ENCODE measurements around the gene RECQL5.

RECQL5 gene

GRCh38 chr17:75634754-75635609 lies 32.0 kb downstream of the RECQL5 start:
- DNase-seq (ENCODE audit: low spot score), result no peak

GRCh38 chr17:75634376-75634740 lies 32.6 kb downstream of the RECQL5 start:
- DNase-seq (ENCODE audit: low spot score), result no peak
- no peak for FAIRE-seq

More at GRCh38 chr17:75634754-75635609, 32.0 kb downstream of the RECQL5 start:
- FAIRE-seq, result no peak

GRCh38 chr17:75633486-75634375 lies 33.2 kb downstream of the RECQL5 start:
- FAIRE-seq (peak; percentile 56), DNase-seq (ENCODE audit: low spot score) (peak; percentile 85)

- DNase-seq (ENCODE audit: low spot score) (peak; percentile 85), FAIRE-seq (peak; percentile 79)
These were observed 34.0 kb downstream of the RECQL5 start, which contains the start of gene SMIM5 for GRCh38 chr17:75632863-75633485. SMIM5 (plus strand) TSS chr17:75633434; CDS start chr17:75640202, 6,768 bp downstream.

- DNase-seq (ENCODE audit: low spot score) (no peak), FAIRE-seq (no peak)
These were observed 34.5 kb downstream of the RECQL5 start for GRCh38 chr17:75632428-75632827.

DNA sequence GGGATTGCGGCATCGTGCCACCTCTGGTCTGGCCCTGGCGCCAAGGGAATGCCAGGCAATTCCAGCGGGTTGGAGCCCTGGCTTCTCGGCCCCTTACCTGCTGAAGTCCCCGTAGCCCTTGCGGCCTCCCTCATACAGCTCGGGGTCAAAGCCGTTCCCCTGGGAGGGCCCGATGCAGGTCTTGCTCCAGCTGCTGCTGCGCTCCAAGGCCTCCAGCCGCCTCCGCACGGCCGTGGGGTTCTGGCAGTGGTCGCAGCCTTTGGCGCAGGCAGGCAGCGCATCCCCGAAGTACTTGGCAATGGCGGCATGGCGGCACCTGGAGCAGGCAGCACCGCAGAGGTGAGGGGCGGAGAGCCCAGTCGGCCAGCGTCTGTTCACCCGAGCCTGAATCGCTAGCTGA lies 35.6 kb downstream of the RECQL5 start:
- DNase-seq (ENCODE audit: low spot score), result no peak
- FAIRE-seq, result no peak

DNA sequence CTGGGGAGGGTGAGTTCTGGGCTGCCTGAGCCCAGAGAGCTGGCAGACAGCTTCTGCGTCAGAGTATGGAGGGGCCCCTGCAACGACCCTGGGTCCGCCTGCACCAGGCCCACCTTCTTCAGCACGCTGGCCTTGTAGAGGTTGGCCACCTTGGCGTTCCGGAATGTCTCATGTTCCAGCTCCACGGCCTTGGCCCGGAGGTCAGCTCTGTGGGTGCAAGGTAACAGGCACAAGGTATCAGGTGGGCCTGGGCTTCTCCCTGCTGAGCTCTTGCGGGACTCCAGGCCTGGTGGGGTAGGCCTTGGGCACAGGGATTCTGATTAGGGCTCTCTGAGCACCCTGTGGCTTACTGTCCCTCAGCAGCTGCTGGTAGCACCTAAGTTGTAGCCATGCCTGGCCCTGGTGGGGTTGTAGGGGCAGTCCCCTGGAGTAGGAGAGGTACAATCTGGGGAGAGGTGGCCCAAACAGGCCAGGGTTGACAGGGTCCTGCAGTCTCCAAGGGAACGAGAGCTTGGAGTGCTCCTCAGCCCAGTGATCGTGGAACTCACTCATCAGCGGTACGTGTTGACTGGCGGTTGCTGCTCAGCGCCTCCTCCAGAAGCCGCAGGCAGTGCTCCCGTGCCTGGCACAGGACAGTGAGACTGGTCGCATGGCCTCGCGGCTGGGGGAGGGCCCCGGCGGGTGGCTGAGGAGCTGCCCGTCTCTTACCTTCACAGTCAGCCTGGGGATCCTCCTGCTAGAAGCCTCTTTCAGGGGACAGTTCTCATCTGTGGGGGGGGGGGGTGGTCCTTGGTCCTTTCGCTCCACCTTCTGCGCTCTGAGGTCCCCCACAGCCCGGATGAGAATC lies 36.7 kb downstream of the RECQL5 start:
- FAIRE-seq (no peak), DNase-seq (ENCODE audit: low spot score) (no peak)

DNA sequence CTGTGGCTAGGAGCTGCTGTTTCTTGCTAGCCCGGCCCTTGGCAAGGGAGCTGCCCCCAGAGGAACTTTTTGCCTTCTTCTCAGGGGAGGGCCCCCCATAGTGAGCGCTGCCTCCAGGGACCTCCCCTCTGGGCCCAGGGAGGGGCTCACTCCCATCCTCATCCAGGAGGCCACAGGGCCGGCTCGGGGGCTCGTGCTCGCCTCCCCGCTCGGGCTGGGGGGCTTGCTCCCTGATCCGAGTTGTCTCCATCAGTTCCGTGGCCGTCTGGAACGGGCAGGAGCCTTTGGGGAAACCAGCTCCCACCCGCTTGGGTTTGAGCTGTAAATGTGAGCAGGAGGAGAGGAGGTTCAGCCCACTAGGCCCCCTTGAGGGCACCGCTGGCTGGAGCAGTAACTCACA lies 37.8 kb downstream of the RECQL5 start:
- DNase-seq (ENCODE audit: low spot score) (no peak), FAIRE-seq (no peak)

- DNase-seq (ENCODE audit: low spot score), result no peak
- FAIRE-seq, result no peak
These were observed 38.5 kb downstream of the RECQL5 start for GRCh38 chr17:75628425-75628824.

GRCh38 chr17:75627094-75627493 lies 39.9 kb downstream of the RECQL5 start:
- DNase-seq (ENCODE audit: low spot score), result no peak
- no peak for FAIRE-seq

DNA sequence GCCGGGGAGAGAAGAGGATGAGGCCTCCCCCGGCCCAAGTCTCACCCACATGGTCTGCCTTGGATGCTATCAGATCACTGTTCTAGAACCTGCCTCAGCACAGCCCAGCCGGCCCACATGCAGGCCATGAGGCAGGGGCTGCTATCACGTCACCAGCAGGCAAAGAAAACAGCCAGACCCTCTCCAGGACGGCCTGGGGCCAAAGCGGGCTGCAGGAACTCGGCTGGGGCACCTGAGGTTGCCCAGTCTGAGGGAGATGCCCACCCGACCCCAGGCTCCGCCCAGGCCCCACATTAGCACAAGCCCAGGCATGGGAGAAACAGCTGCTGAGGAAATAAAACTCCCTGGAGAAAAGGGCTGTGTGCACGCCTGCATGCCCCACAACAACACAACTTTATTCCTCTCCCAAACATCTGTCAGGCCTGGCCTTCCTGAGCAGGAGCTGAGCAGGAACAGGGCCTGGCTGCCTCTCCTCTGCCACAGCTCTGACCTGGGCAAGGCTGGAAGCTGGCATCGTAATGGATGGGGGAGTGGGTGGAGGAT lies 40.4 kb downstream of the RECQL5 start:
- FAIRE-seq, result no peak

GRCh38 chr17:75625813-75626486 lies 41.0 kb downstream of the RECQL5 start:
- no peak for FAIRE-seq
- DNase-seq (ENCODE audit: low spot score), result no peak

More for the DNA sequence above, 40.4 kb downstream of the RECQL5 start:
- DNase-seq (ENCODE audit: low spot score), result no peak

- FAIRE-seq (no peak), DNase-seq (ENCODE audit: low spot score) (no peak)
These were observed 42.1 kb downstream of the RECQL5 start for GRCh38 chr17:75624714-75625345.

- DNase-seq (ENCODE audit: low spot score) (no peak), FAIRE-seq (no peak)
These were observed 42.9 kb downstream of the RECQL5 start for GRCh38 chr17:75624021-75624420.

- FAIRE-seq, result no peak
- DNase-seq (ENCODE audit: low spot score), result no peak
These were observed 43.6 kb downstream of the RECQL5 start for GRCh38 chr17:75623386-75623785.

DNA sequence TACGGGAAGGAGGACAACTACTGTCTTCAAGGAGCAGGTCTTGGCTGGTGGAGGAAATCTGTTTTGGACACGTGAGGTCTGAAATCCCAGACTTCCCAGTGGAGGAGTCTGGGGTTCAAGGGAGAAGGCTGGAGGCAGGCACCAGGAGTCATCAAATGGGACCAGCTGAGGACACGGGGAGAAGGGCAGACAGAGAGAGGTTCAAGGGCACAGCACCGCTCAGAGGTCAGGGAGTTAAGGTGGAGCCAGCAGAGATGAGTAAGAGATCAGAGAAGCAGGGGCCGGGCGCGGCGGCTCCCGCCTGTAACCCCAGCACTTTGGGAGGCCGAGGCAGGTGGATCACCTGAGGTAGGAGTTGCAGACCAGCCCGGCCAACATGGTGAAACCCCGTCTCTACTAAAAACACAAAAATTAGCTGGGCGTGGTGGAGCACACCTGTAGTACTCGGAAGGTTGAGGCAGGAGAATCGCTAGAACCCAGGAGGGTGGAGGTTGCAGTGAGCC lies 44.1 kb downstream of the RECQL5 start:
- no peak for DNase-seq (ENCODE audit: low spot score)
- no peak for FAIRE-seq

GRCh38 chr17:75622076-75622475 lies 44.9 kb downstream of the RECQL5 start:
- no peak for DNase-seq (ENCODE audit: low spot score)
- FAIRE-seq, result no peak

GRCh38 chr17:75621489-75621888 lies 45.5 kb downstream of the RECQL5 start:
- DNase-seq (ENCODE audit: low spot score) (no peak), FAIRE-seq (no peak)
